GM12872 (cell line): Measurements from ENCODE around the gene SYNC.

Experiments
- TF ChIP-seq, protein P1 (sequence below): IDR thresholded peaks from 3 replicates; pipeline ENCODE4 v1.5.1; 2011; ENCODE audit warnings: low read depth, mild to moderate bottlenecking, low read length, moderate library complexity; ENCODE audit not compliant: insufficient read depth

SYNC gene

DNA sequence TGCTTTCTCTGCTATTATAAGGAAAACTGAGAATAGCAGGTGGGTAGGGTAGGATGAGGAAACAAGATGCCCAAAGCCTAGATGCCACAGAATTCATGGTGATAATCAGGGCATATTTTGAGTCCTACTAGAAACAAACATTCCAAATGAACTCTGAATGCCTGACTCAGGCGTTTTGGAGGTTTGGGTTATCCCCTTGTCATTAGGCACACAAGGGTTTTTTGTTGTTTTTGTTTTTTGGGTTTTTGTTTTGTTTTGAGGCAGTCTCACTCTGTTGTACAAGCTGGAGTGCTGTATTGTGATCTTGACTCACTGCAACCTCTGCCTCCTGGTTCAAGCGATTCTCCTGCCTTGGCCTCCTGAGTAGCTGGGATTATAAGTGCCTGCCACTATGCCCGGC lies 19.2 kb downstream of the SYNC start:
- TF ChIP-seq, protein P1, sequence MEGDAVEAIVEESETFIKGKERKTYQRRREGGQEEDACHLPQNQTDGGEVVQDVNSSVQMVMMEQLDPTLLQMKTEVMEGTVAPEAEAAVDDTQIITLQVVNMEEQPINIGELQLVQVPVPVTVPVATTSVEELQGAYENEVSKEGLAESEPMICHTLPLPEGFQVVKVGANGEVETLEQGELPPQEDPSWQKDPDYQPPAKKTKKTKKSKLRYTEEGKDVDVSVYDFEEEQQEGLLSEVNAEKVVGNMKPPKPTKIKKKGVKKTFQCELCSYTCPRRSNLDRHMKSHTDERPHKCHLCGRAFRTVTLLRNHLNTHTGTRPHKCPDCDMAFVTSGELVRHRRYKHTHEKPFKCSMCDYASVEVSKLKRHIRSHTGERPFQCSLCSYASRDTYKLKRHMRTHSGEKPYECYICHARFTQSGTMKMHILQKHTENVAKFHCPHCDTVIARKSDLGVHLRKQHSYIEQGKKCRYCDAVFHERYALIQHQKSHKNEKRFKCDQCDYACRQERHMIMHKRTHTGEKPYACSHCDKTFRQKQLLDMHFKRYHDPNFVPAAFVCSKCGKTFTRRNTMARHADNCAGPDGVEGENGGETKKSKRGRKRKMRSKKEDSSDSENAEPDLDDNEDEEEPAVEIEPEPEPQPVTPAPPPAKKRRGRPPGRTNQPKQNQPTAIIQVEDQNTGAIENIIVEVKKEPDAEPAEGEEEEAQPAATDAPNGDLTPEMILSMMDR, result no peak

DNA sequence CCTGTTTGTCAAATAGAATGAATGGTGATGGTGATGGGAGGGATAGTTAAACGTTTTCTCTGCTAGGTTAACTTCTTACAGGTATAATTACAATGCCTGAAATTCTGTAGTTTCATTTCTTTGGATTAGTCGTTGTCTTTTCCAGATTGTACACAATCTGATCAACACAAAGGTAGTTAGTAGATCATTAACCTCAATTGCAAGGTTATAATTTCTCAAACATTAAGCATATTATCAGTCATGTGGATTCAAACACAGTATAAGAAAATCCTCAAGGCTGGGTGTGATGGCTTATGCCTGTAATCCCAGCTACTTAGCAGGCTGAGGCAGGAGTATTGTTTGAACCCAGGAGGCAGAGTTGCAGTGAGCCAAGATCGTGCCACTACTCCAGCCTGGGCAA lies 20.6 kb downstream of the SYNC start:
- TF ChIP-seq, protein P1, result no peak

DNA sequence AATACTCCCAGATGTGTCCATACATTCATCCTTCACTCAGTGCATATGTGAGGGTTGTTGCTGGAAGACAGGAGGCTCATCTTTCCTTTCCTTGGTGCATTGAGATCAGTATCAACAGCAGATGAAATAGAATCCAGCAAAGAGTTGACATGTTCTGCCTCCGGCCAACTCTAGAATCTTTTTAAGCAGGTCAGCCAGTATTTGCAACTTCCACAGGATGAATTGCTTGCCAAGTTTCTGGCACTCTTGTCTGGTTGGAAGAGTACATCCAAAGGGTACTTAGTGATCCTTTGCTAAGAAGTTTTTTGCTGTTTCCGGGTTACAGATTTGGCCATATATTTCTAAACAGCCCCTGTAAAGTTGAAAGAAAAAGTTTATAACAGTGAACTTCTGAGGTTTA lies 21.1 kb downstream of the SYNC start:
- TF ChIP-seq, protein P1, result no peak

DNA sequence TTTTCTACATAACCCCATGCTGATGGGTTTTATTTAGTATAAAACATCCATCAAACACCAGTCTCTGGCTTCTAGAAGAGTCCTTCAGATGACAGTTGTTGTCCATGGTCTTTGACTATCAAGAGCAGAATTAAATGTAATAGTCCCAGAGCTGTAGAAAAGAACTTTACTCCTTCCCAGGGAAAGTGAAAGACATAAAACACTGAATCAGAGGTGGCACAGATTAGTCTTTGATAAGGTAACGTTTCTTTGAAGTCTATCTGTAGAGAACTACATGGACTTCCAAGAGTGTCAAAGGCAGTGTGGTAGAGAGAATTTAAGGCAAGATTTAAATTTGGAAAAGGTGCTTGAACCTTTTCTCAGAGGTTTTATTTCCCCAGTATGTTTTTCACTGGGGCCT lies 21.9 kb downstream of the SYNC start:
- TF ChIP-seq, protein P1, result no peak

DNA sequence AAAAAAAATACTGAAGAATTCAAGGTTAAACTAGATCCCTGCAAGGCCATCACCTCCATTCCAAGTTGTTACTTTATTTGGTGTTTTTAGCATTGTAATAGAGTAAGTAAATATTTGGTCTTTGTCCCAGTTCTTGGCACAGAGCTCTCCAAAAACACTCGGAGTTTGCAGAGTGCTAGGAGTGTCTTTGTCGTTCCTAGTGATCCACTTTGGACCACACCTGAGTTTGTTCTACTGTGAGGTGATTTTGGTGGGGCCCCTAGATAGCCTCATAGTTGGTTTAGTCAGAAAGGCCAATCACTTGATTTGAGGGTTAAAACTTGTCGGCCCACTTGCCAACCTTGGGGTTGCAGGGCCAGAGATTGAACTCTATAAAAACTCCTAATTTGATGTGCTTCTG lies 25.6 kb downstream of the SYNC start:
- TF ChIP-seq, protein P1, result no peak

DNA sequence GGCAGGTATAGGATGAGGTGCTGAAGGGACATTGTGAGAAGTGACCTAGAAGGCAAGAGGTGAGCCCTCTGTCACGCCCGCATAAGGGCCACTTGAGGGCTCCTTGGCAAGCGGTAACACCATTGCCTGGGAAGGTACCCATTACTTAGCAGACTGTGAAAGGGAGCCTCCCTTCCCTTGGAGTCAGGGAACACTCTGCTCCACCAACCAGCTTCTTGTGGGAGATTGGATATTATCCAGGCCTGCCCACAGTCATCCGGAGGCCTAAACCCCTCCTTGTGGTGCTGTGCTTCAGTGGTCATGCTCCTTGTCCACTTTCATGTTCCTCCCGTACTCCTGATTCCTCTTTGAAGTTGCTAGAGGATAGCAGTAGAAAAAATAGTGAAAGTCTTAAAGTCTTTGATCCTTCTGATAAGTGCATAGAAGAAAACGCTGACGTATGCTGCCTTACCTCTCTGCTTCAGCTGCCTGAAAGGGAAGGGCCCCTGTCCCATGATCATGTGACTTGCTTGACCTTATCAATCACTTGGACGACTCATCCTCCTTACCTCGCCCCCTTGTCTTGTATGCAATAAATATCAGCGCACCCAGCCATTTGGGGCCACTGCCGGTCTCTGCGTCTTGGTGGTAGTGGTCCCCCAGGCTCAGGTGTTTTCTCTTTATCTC lies 35.5 kb downstream of the SYNC start:
- TF ChIP-seq, protein P1, result no peak

DNA sequence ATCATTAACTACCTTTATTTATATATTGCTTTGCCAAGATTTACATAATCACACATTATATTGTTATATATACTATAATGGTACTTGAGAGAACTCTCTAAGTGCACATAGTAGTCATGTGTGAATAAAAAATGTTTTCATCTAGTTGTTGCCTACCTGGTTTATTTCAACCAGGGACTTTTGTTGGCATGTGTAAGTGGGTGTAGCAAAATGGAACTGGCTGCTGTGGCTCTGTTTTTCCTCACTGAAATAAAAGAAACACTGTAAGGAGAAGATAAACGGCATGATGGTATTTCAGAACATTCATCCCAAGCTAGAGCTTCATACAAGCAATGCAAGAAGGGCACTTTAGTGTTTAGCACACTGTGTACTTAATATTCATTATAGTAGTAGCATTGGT lies 36.7 kb downstream of the SYNC start:
- TF ChIP-seq, protein P1, result no peak

DNA sequence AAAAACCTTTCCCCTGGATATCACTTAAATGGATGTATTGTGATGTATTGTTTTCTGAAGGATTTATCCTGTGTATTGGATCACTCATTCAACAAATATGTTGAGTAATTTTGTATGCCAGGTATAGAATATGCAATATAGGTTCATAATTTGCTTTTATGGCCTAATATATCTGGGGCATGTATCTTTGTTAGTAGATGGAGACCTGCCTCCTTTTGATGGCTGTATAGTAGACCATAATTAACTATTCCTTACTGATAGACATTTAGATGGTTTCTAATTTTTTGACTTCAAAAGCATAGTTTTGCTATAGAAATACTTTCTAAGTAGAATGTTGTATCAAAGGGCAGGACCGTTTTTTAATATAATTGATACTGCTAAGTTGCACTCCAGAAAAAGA lies 43.0 kb downstream of the SYNC start:
- TF ChIP-seq, protein P1, result no peak
